Fibroblast of mammary gland (primary cell): ENCODE data around the gene ZNF662.

Experiments
- DNase-seq: peaks from one replicate; pipeline ENCODE4 v3.0.0-alpha.2; 2010; ENCODE audit warnings: low read depth
- H3K4me3 ChIP-seq: 2 replicates; pipeline ENCODE4 v1.5.1; 2011; ENCODE audit warnings: low read depth, mild to moderate bottlenecking, low read length, moderate library complexity; ENCODE audit not compliant: control insufficient read depth
- TF ChIP-seq, protein P1 (sequence below): conservative IDR thresholded peaks from 2 replicates; pipeline ENCODE4 v1.5.1; 2011; ENCODE audit warnings: low read depth, low read length, inconsistent platforms; ENCODE audit not compliant: control insufficient read depth, insufficient read depth

ZNF662 gene

DNA sequence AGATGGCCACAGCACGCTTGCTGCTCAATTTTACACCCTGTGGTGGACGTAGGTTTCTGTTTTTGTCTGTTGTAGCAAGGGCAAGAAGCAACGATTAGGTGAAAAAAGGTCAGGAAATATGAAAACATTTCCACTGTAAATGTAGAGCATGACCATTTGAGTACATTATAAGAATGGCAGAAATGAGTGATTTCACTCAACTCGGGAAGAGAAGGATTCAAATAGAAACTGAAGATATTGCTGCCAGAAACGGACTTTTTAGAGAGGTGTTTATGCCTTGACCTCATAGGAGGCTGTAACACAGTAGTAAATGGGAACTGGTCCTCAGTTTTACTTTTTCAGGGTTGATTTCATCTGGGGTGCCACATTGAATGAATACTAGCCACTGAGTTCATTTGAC, 40.1 kb downstream of the ZNF662 start:
- no peak for DNase-seq
- H3K4me3 ChIP-seq, result no peak overlapping the region
- TF ChIP-seq, protein P1, sequence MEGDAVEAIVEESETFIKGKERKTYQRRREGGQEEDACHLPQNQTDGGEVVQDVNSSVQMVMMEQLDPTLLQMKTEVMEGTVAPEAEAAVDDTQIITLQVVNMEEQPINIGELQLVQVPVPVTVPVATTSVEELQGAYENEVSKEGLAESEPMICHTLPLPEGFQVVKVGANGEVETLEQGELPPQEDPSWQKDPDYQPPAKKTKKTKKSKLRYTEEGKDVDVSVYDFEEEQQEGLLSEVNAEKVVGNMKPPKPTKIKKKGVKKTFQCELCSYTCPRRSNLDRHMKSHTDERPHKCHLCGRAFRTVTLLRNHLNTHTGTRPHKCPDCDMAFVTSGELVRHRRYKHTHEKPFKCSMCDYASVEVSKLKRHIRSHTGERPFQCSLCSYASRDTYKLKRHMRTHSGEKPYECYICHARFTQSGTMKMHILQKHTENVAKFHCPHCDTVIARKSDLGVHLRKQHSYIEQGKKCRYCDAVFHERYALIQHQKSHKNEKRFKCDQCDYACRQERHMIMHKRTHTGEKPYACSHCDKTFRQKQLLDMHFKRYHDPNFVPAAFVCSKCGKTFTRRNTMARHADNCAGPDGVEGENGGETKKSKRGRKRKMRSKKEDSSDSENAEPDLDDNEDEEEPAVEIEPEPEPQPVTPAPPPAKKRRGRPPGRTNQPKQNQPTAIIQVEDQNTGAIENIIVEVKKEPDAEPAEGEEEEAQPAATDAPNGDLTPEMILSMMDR, result no peak

DNA sequence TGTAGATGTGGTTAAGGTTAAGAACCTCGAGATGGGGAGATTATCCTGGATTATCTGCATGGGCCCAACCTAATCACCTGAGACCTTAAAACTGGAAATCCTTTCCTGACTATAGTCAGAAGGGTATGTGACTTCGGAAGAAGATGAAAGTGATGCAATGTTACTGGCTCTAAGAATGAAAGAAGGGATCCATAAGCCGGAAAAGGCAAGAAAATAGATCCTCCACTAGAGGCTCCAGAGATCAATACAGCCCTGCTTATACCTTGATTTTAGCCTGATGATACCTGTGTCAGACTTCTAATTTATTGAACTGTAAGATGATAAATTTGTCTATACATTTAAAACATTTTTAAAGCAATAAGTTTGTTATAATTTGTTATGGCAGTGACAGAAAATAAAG, 51.6 kb downstream of the ZNF662 start:
- TF ChIP-seq, protein P1, result peak; percentile 14
- H3K4me3 ChIP-seq, result no peak overlapping the region
- no peak for DNase-seq

DNA sequence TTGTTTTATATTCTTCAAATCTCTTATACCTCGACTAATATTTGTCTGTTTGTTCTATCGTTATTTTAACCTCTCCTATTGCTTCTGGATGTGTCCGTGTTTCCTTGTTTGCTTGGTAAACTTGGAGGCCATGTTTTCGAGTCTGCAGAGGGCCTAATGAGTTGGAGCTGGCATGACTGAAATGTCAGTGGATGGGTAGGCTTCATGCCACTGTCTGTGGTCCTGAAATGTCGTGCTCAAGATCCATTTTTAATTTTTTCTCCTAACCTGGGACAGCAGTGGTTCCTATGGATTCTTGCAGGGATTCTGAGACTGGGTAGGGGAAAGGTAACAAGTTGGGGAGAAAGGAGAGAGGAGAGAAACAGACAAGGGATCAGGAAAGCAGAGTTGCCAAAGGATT, 54.3 kb downstream of the ZNF662 start:
- TF ChIP-seq, protein P1, result no peak
- H3K4me3 ChIP-seq, result no peak overlapping the region
- peak; percentile 8 for DNase-seq

DNA sequence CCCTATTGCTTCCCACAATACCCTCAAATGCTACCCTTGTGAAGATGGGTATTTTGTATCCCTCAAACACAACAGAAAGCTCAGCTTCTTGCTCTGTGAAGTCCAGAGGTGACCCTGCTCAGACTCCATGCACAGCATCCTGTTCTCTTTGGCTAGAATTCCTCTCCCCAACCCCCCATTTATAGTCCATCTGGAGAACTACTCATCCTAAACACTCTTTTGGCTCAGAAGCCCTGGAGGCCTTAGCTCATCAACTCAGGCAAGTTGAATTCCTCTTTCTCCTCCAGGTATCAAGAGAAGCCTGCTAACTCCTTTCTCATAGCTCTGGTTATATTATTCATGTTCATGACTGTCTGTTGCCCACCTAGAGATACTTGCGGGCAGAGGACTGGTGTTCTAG, 54.8 kb downstream of the ZNF662 start:
- no peak for DNase-seq
- TF ChIP-seq, protein P1, result no peak
- H3K4me3 ChIP-seq, result no peak overlapping the region

DNA sequence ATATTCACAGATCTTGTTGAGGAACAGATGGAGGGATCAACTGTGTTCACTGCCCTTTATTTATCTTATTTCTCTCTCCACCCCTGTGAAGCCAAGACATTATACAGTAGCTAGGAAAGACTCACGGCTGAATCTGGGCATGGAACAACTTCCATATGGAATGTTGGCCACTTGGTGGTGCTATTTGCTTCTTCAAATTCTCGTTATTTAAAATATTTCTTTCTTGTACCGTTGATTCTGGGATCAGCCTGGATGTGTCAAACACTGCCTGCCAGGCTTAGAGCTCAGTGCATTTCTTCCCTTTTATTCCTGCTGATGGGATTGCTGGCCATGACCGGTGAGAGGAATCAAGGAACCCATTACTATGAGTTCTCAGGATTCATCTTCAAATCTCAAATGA, 55.7 kb downstream of the ZNF662 start:
- TF ChIP-seq, protein P1, result peak; percentile 72
- peak; percentile 69 for DNase-seq

DNA sequence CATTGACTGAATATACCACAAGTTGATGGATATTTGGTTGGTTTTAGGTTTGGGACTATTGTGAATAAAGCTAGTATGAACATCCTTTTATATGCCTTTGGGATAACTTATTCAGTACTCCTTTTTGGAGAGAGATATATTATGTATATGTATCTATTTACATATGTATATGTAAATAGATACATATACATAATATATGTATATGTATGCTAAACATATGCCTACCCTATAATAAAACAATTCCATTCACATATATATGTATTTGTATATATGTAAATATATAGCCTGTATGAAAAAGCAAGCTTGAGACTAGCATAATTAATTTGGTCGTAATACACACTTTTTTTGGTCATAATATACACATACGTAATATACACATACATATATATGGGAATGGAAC, 57.3 kb downstream of the ZNF662 start:
- DNase-seq, result no peak
- TF ChIP-seq, protein P1, result no peak
- no peak overlapping the region for H3K4me3 ChIP-seq

More for the DNA sequence above, 55.7 kb downstream of the ZNF662 start:
- H3K4me3 ChIP-seq, result no peak overlapping the region

DNA sequence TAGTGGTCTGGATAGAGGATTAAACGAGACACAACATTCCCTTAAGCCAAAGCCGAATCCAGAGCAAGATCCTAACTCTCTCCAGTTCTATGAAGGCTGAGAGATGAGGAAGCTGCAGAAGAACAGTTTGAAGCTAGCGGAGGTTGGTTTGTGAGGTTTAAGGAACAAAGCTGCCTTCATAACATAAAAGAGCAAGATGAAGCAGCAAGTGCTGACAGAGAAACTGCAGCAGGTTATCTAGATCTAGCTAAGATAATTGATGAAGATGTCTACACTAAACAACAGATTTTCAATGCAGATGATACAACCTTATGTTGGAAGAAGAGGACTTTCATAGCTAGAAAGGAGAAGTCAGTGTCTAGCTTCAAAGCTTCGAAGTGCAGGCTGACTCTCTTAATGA, 58.3 kb downstream of the ZNF662 start:
- TF ChIP-seq, protein P1, result no peak
- no peak overlapping the region for H3K4me3 ChIP-seq
- no peak for DNase-seq
